Effector CD4-positive, alpha-beta T cell (primary cell): ENCODE measurements around the gene RELT.

Experiments used
- DNase-seq: peaks from one replicate; pipeline ENCODE4 v3.0.0-alpha.2; 2020

Gene RELT

DNA sequence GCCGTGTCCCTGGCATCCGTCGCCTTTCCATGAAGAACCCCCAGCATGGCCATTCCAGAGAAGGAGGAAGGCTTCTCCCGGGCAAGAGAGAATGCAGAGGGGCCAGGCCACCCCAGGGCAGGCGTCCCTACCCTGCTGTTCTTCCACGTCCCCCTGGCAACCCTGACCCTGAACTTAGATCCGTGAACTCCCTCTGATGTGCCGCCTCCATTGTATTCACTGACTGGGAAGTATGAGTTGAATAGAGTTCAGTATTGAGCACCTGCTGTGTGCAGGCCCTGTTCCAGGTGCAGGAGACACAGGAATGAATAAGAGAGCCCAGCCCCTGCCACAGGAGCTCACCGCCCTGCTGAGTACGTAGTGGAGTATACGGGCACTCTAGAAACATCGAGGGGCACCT lies 29.1 kb upstream of the RELT start:
- no peak for DNase-seq

DNA sequence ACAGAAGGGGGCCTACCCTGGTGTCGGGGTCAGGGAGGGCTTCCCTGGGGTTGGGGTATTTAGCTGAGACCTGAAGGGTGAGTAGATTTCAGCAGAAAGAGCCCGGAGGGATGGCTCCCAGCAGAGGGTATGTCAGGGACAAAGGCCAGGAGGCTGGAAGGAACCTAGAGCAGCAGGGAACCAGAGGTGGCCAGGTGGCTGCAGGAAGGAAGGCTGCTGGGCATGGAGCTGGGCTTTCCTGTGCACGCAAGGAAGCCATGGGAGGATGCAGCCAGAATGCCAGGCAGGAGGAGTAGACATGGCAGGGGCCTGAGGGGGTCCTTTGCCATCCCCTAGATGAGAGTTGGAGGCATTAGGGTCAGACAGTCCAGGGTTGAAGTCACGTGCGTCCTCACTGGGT lies 27.4 kb upstream of the RELT start:
- DNase-seq: no peak

DNA sequence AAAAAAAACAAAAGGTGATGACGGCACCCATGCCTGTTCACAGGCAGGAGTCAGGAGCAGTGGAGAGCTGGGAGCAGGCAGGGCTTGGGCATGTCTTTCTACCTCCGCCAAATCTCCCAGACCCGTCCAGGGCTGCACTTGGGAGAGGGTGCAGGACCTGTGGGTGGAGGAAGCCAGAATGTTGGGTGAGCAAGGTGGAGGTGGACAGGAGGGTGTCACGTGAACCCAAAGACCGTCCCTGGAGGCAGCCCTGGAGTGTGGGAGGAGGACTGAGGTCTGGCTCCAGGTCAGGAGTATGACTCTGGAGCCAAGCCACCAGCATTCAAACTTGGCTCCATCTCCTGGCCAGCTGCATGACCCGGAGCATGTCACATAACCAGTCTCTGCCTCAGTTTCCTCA lies 26.6 kb upstream of the RELT start:
- no peak for DNase-seq

DNA sequence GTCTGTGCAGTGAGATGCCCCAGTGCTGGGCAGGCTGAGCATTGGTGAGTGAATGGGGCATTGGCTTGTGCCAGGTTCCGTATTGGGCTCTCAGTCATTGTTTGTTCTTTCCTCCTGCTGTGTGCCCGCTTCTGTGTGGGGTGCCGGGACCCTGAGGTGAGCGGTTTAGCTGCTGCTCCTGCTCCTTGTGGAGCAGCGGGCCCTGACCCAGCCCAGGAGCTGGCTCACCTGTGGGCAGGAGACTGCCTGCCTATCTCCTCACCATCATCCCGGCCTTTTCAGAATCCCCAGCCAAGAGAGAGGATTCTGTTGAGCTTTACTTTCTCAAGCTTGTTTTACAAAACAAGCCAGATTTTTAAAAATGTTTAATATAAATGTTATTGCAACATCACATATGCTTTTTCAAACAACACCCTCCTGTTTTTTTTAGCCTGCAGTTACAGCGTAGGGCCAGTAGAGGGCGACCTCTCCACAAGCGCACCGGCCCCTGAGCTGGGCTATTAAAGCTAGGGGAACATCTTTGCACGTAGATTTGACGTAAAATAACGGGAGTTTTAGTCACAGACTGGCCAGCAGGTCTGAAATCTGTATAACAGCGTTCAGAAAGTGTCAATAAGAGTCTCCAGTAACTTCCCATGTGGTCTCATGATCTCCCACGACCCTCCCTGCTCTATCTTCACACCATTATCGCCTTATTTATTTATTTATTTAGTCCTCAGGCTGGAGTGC lies 25.1 kb upstream of the RELT start:
- DNase-seq: peak; percentile 46

DNA sequence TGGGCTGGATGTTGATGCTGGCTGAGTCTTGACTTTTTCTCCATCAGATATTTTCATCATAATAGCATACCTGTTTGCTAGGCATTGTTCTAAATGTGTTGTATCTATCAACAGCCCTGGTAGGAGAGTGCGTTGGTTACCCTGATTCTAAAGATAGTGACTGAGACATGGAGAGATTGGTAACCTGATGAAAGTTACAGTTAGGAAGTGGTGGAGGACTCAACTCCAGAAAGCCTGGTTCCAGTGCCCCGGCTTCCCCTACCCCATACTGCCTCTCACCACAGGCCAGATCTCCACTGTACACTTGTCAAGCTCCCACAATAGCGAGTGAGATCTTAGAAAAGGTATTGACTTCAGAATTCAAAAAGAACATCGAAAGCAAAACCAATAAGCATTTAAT lies 22.8 kb upstream of the RELT start:
- DNase-seq: no peak

DNA sequence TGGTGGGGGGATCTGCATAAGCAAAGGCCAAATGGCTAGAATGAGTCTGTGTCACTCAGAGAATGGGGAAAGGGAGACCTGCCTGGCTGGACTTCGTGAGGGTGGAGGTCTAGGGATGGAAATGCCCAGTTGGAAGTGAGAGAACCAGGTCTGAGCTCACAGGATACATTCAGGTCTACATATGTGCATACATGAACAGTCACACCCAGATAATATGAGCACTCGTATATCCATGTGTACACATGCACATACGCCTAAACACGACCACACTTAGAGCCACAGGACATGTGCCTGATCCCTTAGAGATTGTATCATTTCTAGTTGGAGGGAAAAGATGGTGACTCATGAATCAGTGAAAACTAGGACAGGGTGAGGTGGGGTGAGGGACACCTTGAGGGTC lies 21.1 kb upstream of the RELT start:
- no peak for DNase-seq

DNA sequence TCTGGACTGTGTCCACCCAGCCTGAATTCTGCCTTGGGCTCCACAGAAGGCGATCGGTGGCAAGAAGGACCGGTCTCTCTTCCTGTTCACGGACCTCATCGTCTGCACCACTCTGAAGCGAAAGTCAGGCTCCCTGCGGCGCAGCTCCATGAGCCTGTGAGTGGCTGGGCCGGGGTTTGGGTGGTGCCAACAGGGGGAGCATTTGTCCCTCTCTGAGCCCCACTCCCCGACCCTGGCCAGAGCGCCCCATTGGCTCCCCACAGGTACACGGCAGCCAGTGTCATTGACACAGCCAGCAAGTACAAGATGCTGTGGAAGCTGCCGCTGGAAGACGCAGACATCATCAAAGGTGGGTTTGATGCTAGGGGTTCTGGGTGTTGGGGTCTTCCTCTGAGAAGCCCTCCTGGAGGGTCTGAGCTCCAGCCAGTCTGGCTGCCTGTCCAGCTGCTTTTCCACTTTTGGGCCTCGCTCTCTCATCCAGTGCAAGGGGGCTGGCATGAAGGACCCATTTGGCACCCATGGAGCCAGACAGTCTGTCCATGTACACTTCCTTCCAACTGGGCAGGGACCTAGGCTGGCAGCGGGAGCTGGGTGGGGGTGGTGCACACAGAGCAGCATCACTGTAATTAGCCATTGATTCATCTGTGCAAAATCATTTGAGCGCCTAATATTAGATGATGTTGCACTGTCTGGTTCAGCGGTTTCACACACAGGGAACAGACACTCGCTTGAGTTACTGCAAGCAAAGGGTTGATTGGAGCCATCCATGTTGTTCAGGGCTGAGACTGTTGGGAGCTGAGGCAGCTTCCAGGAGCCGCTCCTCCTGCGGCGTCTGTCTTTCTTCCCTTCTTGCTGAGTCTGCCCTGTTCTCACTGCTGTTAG lies 19.0 kb upstream of the RELT start:
- DNase-seq: no peak

DNA sequence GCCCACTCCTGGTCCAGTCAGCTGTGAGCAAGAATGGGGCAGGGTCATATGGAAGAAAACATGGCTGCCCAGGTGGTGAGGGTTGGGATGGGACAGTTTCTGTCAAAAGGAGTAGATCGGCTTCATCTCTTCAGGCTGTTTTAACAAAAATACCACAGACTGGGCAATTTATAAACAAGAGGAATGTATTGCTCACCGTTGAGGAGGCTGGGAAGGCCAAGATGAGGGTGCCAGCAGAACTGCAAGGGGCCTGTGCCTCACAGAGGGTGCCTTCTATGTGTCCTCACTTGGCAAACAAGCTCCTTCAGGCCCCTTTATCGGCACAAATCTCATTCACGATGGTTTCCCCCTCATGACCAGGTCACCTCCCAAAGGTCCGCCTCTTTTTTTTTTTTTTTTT lies 18.1 kb upstream of the RELT start:
- DNase-seq: no peak

DNA sequence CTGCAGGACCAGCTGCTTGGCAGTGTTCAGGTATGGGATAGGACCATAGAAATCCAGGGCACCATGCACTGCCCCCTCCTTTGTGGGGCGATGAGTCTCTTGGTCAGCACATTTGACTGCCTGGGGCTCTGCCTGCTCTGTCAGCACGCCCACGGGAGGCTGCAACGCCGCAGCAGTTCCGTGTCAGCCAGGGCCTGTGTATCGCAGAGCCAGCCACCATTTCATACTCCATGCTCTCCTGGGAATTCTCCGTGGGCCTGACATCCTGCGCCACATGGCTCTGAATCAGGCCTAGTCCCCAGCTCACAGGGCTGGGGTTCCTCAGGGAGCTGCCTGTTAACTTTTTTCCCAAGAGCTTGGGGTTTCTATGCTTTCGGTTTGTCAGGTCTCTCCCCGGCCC lies 16.9 kb upstream of the RELT start:
- no peak for DNase-seq

DNA sequence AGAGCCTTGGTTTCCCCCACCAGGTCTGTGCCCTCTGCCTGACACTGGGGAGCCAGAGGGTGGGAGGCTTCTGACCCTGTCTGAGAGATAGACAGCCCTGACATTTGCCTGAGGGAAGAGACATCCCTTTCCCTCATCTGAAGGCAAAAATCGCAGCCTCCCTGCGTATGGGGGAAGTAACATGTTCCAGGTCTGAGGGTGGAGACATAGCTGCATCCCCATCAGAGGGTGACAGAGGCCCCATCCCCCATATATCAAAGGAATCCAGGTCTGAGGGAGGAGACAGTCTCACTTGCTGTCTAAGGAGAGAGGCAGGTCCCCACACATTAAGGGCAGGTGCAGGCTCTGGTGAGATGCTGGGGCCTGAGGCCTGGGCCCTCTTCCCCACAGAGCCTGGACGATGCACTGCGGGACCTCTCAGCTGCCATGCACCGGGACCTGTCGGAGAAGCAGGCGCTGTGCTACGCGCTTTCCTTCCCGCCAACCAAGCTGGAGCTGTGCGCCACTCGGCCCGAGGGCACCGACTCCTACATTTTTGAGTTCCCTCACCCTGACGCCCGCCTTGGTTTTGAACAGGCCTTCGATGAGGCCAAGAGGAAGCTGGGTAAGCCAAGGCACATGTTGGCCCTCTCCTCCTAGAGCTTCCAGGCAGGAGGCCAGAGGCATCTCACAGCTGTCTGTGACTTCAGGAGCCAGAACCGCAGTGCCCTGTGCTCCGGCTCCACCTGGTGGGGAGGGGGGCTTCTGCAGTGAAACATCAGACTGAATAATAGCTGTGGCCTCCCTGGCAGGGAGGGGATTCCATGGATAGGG lies 16.1 kb upstream of the RELT start:
- DNase-seq: peak; percentile 21

DNA sequence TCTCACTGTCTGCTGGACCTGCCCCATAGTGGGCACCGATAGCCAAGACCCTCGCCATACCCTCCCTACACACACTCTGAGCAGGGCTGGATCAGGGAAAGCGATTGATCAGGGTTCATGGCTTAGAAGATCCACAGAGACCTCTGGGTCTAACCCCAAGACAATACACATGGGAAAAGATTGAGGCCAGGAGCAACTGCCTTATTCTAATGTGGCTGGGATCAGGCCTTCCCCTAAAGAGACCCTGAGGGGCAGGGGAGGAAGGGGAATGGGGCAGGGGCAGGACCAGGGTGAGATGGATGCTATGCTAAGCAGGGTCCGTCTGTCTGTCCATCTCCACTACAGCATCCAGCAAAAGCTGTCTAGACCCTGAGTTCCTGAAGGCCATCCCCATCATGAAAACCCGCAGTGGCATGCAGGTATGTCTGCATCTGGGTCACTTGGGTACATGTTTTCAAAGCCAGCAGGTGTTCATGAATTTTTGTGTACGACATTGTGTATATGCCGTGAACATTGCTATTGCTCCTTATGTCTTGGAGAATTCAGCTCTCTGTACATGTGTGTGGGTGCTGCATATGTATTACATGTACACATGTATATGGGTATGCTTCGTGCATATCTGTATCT lies 15.3 kb upstream of the RELT start:
- no peak for DNase-seq

DNA sequence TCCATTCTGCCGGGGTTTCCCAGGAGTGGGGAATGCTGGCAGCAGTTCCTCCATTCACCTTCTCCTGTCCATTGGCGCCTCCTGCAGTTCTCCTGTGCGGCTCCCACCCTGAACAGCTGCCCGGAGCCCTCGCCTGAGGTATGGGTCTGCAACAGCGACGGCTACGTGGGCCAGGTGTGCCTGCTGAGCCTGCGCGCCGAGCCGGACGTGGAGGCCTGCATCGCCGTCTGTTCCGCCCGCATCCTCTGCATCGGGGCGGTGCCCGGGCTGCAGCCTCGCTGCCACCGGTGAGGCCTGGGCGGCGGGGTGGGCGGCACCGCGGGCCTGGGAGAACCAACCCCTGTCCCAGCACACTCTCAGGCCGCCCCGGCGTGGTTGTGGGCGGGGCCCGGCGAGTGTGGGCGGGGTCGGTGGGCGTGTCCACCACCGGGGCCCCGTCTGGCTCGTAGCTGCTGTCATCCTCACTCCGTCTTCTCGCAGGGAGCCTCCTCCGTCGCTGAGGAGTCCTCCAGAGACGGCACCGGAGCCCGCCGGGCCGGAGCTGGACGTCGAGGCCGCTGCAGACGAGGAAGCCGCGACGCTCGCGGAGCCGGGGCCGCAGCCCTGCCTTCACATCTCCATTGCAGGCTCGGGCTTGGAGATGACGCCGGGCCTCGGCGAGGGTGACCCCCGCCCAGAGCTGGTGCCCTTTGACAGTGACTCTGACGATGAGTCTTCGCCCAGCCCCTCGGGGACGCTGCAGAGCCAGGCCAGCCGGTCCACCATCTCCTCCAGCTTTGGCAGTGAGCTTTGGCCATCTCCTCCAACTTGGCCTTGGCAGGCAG lies 14.0 kb upstream of the RELT start:
- DNase-seq: no peak

DNA sequence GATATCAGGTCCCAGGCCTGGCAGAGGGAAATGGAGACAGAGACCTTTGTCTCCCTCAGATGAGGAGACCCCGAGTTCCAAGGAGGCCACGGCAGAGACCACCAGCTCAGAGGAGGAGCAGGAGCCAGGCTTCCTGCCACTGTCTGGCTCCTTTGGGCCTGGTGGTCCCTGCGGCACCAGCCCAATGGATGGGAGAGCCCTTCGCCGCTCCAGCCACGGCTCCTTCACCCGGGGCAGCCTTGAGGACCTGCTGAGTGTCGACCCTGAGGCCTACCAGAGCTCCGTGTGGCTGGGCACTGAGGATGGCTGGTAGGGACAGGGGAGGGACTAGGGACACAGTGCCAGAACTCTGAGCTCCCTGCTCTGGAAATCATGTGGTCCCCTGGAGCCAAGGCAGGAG lies 13.1 kb upstream of the RELT start:
- DNase-seq: no peak

DNA sequence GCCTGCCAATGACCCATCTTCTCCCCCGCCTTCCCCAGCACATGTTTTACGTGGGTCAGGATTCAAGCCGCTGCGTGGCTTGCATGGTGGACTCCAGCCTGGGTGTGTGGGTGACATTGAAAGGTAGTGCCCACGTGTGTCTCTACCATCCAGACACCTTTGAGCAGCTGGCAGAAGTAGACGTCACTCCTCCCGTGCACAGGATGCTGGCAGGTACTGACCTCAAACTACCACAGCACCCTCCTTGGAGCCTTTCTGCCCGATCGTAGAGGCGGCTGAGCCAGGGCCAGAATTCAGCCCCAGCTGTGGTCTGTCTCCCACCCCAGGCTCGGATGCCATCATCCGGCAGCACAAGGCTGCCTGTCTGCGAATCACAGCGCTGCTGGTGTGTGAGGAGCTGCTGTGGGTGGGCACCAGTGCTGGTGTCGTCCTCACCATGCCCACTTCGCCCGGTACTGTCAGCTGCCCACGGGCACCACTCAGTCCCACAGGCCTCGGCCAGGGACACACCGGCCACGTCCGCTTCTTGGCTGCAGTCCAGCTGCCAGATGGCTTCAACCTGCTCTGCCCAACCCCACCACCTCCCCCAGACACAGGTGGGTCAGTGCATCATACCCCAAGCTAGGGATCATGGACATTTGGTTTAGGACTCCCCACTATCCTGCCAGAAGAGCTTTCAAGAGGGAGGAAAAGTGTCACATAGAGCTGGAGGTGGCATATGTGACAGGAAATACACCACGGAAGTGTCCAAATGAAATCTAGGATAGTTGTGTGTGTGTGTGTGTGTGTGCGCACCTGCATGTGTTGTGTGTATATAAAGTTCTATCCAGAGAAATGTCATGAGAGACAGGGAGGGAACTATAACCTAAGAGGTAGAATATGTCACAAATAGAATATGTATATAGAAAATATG lies 10.6 kb upstream of the RELT start:
- DNase-seq: no peak

DNA sequence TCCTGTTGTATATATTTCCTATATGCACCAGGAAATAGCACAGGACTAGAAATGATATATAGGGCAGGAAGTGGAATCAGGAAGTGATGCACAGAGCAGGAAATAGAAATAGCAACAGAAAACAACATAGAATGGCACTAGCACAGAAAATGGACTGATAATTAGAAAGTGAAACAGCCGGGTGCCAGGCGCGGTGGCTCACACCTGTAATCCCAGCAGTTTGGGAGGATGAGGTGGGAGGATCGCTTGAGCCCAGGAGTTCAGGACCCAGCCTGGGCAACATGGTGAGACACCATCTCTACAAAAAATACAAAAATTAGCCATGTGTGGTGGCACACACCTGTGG lies 10.0 kb upstream of the RELT start:
- no peak for DNase-seq

DNA sequence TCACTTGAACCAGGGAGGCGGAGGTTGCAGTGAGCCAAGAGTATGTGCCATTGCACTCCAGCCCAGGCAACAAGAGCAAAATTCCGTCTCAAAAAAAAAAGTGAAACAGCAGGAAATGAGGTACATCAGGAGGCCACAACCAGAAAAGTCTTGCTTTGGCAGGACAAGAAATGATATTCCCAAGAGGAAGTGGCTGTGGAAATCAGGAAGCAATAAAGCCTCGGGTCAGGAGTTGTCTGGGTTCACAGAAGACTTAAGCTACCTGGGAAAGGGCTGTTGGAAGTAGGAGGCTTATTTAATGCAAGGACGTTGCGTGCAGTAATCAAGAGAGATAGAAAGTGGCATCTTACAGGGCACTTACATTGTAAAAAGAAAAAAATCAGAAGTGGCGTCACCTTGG lies 9.2 kb upstream of the RELT start:
- no peak for DNase-seq

DNA sequence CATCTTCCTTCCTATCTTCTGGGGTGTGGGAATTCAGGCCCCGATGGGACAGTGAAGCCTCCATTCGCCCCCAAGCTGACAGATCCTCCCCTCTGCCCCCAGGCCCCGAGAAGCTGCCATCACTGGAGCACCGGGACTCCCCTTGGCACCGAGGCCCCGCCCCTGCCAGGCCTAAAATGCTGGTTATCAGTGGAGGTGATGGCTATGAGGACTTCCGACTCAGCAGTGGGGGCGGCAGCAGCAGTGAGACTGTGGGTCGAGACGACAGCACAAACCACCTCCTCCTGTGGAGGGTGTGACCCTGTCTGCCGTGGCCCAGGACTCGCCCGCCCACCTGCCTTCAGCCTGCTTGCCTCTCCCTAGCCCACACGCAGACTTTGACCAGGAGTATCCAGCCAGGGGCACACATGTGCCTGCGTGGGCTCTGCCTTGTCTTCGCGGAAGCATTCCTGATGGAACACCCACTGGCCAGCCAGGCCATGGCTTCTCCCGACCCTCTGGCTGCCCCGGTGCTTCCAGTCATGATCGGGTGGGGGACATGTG lies 8.6 kb upstream of the RELT start:
- no peak for DNase-seq

DNA sequence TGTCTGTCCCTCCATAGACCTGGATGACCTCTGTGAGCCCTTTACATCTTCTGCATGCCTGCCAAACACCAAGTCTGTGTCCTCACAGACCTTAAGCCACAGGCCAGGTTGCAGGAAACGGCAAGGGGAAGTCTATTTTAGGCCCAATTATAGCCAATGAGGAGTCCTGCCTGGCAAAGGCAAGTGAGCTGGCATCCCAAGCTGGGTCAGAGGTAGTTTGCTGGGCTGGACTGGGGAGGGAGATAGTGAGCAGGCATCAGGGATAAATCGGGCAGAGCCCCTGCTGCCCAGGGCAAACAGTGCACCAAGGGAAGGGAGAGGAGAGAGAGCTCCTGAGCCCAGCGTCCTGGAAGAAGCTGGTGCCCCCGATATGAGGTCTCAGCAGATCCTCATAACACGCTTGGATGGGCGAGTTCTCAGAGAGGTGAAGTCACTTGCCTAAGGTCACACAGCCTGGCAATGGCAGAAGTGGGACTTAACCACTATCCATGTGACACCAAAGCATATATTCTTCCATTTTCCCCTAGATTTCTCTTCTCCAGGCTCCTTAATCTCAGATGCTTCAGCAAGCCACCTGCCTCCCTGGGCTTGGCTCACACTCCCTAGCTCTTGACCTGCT lies 3.7 kb upstream of the RELT start:
- no peak for DNase-seq

DNA sequence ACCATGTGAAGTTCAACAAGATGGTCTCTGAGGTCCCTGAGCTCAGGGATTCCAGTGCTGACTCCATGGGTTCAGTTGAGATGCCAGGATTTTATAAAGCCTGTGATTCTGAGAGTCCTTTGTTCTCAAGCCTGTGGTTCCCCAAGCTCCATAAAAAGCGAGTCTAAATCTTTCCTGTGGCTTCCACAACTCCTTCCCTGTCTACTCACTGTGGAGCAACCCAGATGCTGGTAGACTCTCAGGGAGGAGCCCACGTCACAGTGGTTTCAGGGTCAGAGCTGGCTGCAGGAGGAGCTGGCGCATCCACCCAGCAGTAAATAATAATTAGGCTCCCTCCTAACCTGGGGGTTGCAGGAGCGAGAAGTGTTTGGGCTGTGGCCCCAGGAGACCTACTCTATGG lies 2.0 kb upstream of the RELT start:
- no peak for DNase-seq

DNA sequence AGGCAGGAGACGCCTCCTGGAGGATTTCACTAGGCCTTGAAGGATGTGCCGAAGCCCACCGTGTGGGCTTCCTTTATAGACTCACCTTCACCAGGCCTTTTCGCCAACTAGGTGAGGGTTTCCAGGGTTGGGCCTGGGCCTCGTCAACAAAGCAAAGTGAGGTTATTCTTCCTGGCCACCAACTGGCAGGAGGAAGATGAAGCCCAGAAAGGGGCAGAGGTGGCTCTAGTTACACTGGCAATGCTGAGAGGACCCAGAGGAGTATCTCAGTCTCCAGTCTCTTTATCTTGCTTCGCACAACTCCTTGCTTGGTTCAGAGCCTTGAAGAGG lies 404 bp upstream of the RELT start:
- DNase-seq: no peak
